K562 (cell line): ENCODE data around the gene ZP1. TPM values are rescaled to one million over a fixed set of nuclear protein-coding genes. Genes with fewer than 3 reads are reported as not detected.
A peak's percentile ranks its signal among the peaks of the same experiment; 100 is the strongest.

Experiments
- ATAC-seq: fragments of 200-7000 bp; cut with Tn5 transposase; 3 replicates; pipeline ENCODE4 v1.9.1; 2020; ENCODE audit warnings: moderate library complexity
- BruUV-seq: library from RNA; stranded (reverse); fragments of 400-500 nt; replicated peaks from 2 replicates; lab custom pipeline; 2021; lab: Mats Ljungman, UMichigan
- CTCF ChIA-PET: fragments of 300-600 bp; formaldehyde crosslinking; extraction: SDS; loops from one replicate; lab custom pipeline; 2021; ENCODE audit warnings: low intra/inter-chr PET ratio; lab: Yijun Ruan, JAX
- POLR2A ChIA-PET: fragments of 300-600, 350-650 bp; sonication (Branson Sonifier 250); formaldehyde crosslinking; extraction: SDS; loops from one replicate; lab custom pipeline; 2021; ENCODE audit warnings: antibody characterized with exemption, inconsistent platforms; lab: Yijun Ruan, JAX
- DNase-seq, 4 experiments: peaks; one replicate each; pipeline versions ENCODE4 v3.0.0 to v3.0.0-alpha.2; 2011 to 2018; ENCODE audit warnings: low spot score in 3 of 4, mixed read lengths in 3 of 4; ENCODE audit errors: extremely low read depth in 1 of 4
- FAIRE-seq: peaks from 2 replicates; lab custom pipeline; 2011; peaks lifted over from hg19 to GRCh38; lab: Jason Lieb, UNC
- H2AFZ ChIP-seq: 2 replicates; pipeline ENCODE4 v1.6.0; 2011; ENCODE audit warnings: low read depth, low read length, control low read depth, inconsistent platforms
- H3K27ac ChIP-seq: fragments of 200-600 bp; 3 replicates; pipeline ENCODE4 v1.8.0; 2011; ENCODE audit warnings: low read depth, mild to moderate bottlenecking, control low read depth, inconsistent platforms, low read length, moderate library complexity, mixed read lengths; ENCODE audit errors: extremely low read depth
- H3K27me3 ChIP-seq, 2 experiments: fragments of 300-600 bp in 1 of 2; 2 replicates in 1 of 2; 3 replicates in 1 of 2; pipeline versions ENCODE4 v1.6.0 to v1.8.0; 2011; ENCODE audit warnings: inconsistent platforms in 2 of 2, low read length in 2 of 2, mild to moderate bottlenecking in 1 of 2, mixed read lengths in 1 of 2, moderate library complexity in 1 of 2; ENCODE audit not compliant: control insufficient read depth in 2 of 2, insufficient read depth in 2 of 2
- H3K36me3 ChIP-seq: fragments of 300-600 bp; 3 replicates; pipeline ENCODE4 v1.8.0; 2011; ENCODE audit warnings: mild to moderate bottlenecking, low read length, inconsistent platforms; ENCODE audit not compliant: control insufficient read depth, insufficient read depth
- H3K4me1 ChIP-seq, 2 experiments: fragments of 200-600 bp in 1 of 2; replicated peaks in 1 of 2; 2 replicates in 1 of 2; 3 replicates in 1 of 2; pipeline versions ENCODE4 v1.5.1 to v1.8.0; 2011; ENCODE audit warnings: inconsistent platforms in 2 of 2, low read length in 2 of 2, mild to moderate bottlenecking in 1 of 2, mixed read lengths in 1 of 2, moderate library complexity in 1 of 2; ENCODE audit not compliant: control insufficient read depth in 2 of 2, insufficient read depth in 2 of 2
- H3K4me2 ChIP-seq: 2 replicates; pipeline ENCODE4 v1.6.1; 2011; ENCODE audit warnings: low read length, control low read depth, inconsistent platforms, mixed read lengths; ENCODE audit not compliant: insufficient read depth
- H3K4me3 ChIP-seq: fragments of 200-600 bp; sonication (generic), shearing (Covaris generic); 2 replicates; pipeline ENCODE4 v1.5.1; 2016; ENCODE audit warnings: control low read depth, inconsistent platforms
- H3K79me2 ChIP-seq: fragments of 200-600 bp; 3 replicates; pipeline ENCODE4 v1.8.0; 2011; ENCODE audit warnings: low read length, inconsistent platforms; ENCODE audit not compliant: control insufficient read depth, insufficient read depth
- H3K9ac ChIP-seq, 2 experiments: 2 replicates each; pipeline versions ENCODE4 v1.6.0 to v1.6.1; 2011; ENCODE audit warnings: low read depth in 2 of 2, low read length in 2 of 2, control low read depth in 1 of 2, inconsistent platforms in 1 of 2, mild to moderate bottlenecking in 1 of 2, mixed read lengths in 1 of 2; ENCODE audit not compliant: insufficient read depth in 1 of 2
- H3K9me1 ChIP-seq: one replicate; pipeline ENCODE4 v1.6.0; 2011; ENCODE audit warnings: inconsistent platforms, mild to moderate bottlenecking, low read length, moderate library complexity; ENCODE audit not compliant: control insufficient read depth, insufficient read depth
- H3K9me3 ChIP-seq: replicated peaks from 2 replicates; pipeline ENCODE4 v1.5.1; 2011; ENCODE audit warnings: low read depth, low read length, inconsistent platforms; ENCODE audit not compliant: control insufficient read depth, insufficient read depth
- H4K20me1 ChIP-seq: replicated peaks from 2 replicates; pipeline ENCODE4 v1.6.1; 2011; ENCODE audit warnings: low read length, inconsistent platforms, mixed read lengths; ENCODE audit not compliant: control insufficient read depth, insufficient read depth
- ADNP ChIP-seq: fragments of 200-800 bp; sonication (Bioruptor generic); IDR thresholded peaks from 2 replicates; pipeline ENCODE4 v1.6.1; 2016; ENCODE audit warnings: missing genetic modification characterization, missing compliant biosample characterization
- ASH1L ChIP-seq: fragments of 450-650 bp; IDR thresholded peaks from 2 replicates; pipeline ENCODE4 v1.6.1; 2018; ENCODE audit warnings: borderline replicate concordance, mild to moderate bottlenecking, low read depth; ENCODE audit not compliant: partially characterized antibody
- COPS2 ChIP-seq: fragments of 450-650 bp; conservative IDR thresholded peaks from 2 replicates; pipeline ENCODE4 v1.6.1; 2016; ENCODE audit warnings: mild to moderate bottlenecking, moderate library complexity
- FOXP1 ChIP-seq: sonication (generic); formaldehyde crosslinking; IDR thresholded peaks from 2 replicates; pipeline ENCODE4 v1.8.0; 2022; ENCODE audit warnings: mild to moderate bottlenecking, missing genetic modification reagents
- POLR2AphosphoS5 ChIP-seq: IDR thresholded peaks from 2 replicates; pipeline ENCODE4 v1.6.1; 2011; ENCODE audit warnings: mild to moderate bottlenecking, low read depth, low read length, moderate library complexity; ENCODE audit not compliant: control insufficient read depth, insufficient read depth
- RCOR1 ChIP-seq, 2 experiments: IDR thresholded peaks; 2 replicates each; pipeline ENCODE4 v1.6.1; 2012; ENCODE audit warnings: low read depth in 2 of 2, low read length in 2 of 2, borderline replicate concordance in 1 of 2, improper control_type of control experiment in 1 of 2
- SP2 ChIP-seq: IDR thresholded peaks from 2 replicates; pipeline ENCODE4 v1.6.1; 2011; ENCODE audit warnings: mild to moderate bottlenecking, low read depth, low read length, moderate library complexity; ENCODE audit not compliant: poor library complexity, severe bottlenecking; ENCODE audit errors: extremely low read depth
- STAG1 ChIP-seq: sonication (generic); formaldehyde crosslinking; IDR thresholded peaks from 2 replicates; pipeline ENCODE4 v1.5.0; 2020; ENCODE audit warnings: missing genetic modification reagents, borderline replicate concordance
- TCF3 ChIP-seq: sonication (generic); formaldehyde crosslinking; IDR thresholded peaks from 2 replicates; pipeline ENCODE4 v1.4.0; 2020; ENCODE audit warnings: mild to moderate bottlenecking, missing genetic modification reagents
- ZNF197 ChIP-seq: fragments of 200-800 bp; sonication (Bioruptor generic); IDR thresholded peaks from 2 replicates; pipeline ENCODE4 v1.6.1; 2016; ENCODE audit warnings: low read depth, missing genetic modification characterization, missing compliant biosample characterization
- ZNF79 ChIP-seq: fragments of 250-450 bp; sonication (Bioruptor Pico); IDR thresholded peaks from 2 replicates; pipeline ENCODE4 v1.4.0; 2020; ENCODE audit warnings: low read depth, mild to moderate bottlenecking, moderate library complexity
- WGBS: fragments of 100-300 bp; shearing (Covaris generic); methylation state at CpG from one replicate; pipeline ENCODE4 v1.1.6; 2016; ENCODE audit warnings: low coverage, mixed read lengths; ENCODE audit not compliant: insufficient coverage; ENCODE audit errors: missing lambda C conversion rate; 5-methylcytosine and 5-hydroxymethylcytosine counted together
- in situ Hi-C: fragments of 300-500 bp; cut with MboI; formaldehyde crosslinking; loops from 4 replicates; pipeline ENCODE4 v1.15.0; 2018; ENCODE audit warnings: inconsistent platforms, mixed read lengths
- intact Hi-C: fragments of 100-400 bp; cut with micrococcal nuclease; formaldehyde crosslinking; loops from 2 replicates; pipeline ENCODE4 v1.14.2; 2022
- polyA plus RNA-seq, 8 experiments: library from polyadenylated mRNA; depleted of rRNA in 4 of 8; stranded (reverse) in 5 of 8; unstranded in 3 of 8; fragments of >200 nt; fragmentation: Nextera tagmentation in 2 of 8; fragmentation: Illumina TruSeq in 1 of 8; extraction: Ambion mirVana in 2 of 8; extraction: Trizol in 1 of 8; gene quantifications; 2 replicates each; pipeline versions ENCODE4 v1.2.1 to v1.2.3, GENCODE V29; 2011 to 2014; ENCODE audit warnings: inconsistent platforms in 1 of 8, missing spikeins in 1 of 8
- total RNA-seq, 7 experiments: library from RNA; depleted of rRNA in 6 of 7; stranded (reverse); fragments of >200 nt in 6 of 7; fragmentation: Illumina TruSeq in 2 of 7; extraction: Trizol in 2 of 7; gene quantifications; 2 replicates each; pipeline versions ENCODE4 v1.2.1 to v1.2.3, GENCODE V29; 2011 to 2021; ENCODE audit warnings: low replicate concordance in 1 of 7
- TF ChIP-seq, protein P1 (sequence below), 3 experiments: IDR thresholded peaks in 2 of 3; conservative IDR thresholded peaks in 1 of 3; 2 replicates each; pipeline ENCODE4 v1.5.1; 2011 to 2012; ENCODE audit warnings: low read length in 3 of 3, mild to moderate bottlenecking in 3 of 3, control low read depth in 2 of 3, improper control_type of control experiment in 1 of 3, inconsistent platforms in 1 of 3, low read depth in 1 of 3, mixed read lengths in 1 of 3, moderate library complexity in 1 of 3; ENCODE audit not compliant: insufficient read depth in 2 of 3
- TF ChIP-seq, protein P2 (sequence below): sonication (generic); formaldehyde crosslinking; IDR thresholded peaks from 2 replicates; pipeline ENCODE4 v1.8.0; 2022; ENCODE audit warnings: mild to moderate bottlenecking, missing genetic modification reagents

ZP1 gene
- total and polyA plus RNA-seq, 9 of the 15 experiments (the other 6 are each of a cell fraction or from before 2014, with no cell fraction given), result 0.11 to 0.15 TPM; not detected in 7

DNA sequence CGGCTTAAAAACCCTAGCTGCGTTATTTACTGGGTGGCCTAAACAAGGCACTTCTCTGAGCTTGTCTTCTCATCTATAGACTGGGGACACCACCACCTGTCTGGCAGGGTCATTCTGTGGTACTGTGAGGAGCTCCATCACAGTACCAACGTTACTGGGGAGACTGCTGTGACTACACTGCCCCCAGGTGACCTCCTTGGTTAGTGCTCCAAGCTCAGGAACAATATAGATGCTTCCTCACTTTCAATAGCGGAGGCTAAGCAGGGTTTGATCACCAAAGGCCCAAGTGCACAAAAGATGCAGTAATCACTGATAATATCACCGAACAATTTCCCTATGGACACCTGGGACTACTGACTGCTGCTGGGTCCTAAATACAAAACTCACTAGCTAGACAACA lies 20.2 kb downstream of the ZP1 start:
- in situ Hi-C loops, result no loop called here
- no peaks in the 10 kb centered on the region for H3K9me3 ChIP-seq
- ChIA-PET POLR2A (interaction anchor here (0.8 to 1.4 kb wide), 16 partner anchors 10 to 1295 kb away, joined by 3 to 7 read pairs (median 3); partner anchors contain the start of gene PTGDR2), CTCF (interaction anchor here (0.8 to 2.5 kb wide), 4 partner anchors 34 to 111 kb away, joined by 3 to 59 read pairs (median 4); no protein-coding TSS in a partner anchor)
- whole genome bisulfite sequencing, result 40% methylated on average over 5 of the region's 5 CpGs
- H3K9ac ChIP-seq, result no peak overlapping the region
- H3K4me1 ChIP-seq, result peaks cover 7 to 30% of the 10 kb centered on the region in 2 experiments
- H2AFZ ChIP-seq, result no peak overlapping the region
- no peak overlapping the region for H3K27ac ChIP-seq
- H4K20me1 ChIP-seq, result peaks cover 22% of the 10 kb centered on the region
- no TSS peak for BruUV-seq
- peak; percentile 85 for FAIRE-seq
- H3K9me1 ChIP-seq, result no peaks in the 10 kb centered on the region
- H3K79me2 ChIP-seq, result no peaks in the 10 kb centered on the region
- no peak overlapping the region for H3K4me3 ChIP-seq
- H3K27me3 ChIP-seq, result no peaks in the 10 kb centered on the region
- ATAC-seq, result peak; percentile 89
- DNase-seq, result peak; percentile 66 to 75 (median 74)
- peaks cover 36% of the 10 kb centered on the region for H3K36me3 ChIP-seq
- H3K4me2 ChIP-seq, result no peak overlapping the region
- intact Hi-C loops, result loop anchor here (1.0 kb wide), 2 partner anchors 56 to 112 kb away; no protein-coding TSS in a partner anchor
- TF ChIP-seq COPS2, result no peak
- no peak for TF ChIP-seq ZNF79
- TF ChIP-seq TCF3 (CRISPR knock-in tag), result no peak
- no peak for TF ChIP-seq ZNF197
- TF ChIP-seq STAG1 (CRISPR knock-in tag), result peak; percentile 72
- no peak for TF ChIP-seq FOXP1 (CRISPR knock-in tag)
- no peak for TF ChIP-seq ASH1L
- no peak for TF ChIP-seq SP2
- TF ChIP-seq POLR2AphosphoS5, result no peak
- TF ChIP-seq RCOR1 (IDR thresholded peaks at IDR 0.05; ENCODE audit: borderline replicate concordance in 1 of 2, low read depth in 2 of 2, low read length in 2 of 2), result peak; percentile 43 to 67; a peak in 1 of 4 replicates
- TF ChIP-seq, protein P1, sequence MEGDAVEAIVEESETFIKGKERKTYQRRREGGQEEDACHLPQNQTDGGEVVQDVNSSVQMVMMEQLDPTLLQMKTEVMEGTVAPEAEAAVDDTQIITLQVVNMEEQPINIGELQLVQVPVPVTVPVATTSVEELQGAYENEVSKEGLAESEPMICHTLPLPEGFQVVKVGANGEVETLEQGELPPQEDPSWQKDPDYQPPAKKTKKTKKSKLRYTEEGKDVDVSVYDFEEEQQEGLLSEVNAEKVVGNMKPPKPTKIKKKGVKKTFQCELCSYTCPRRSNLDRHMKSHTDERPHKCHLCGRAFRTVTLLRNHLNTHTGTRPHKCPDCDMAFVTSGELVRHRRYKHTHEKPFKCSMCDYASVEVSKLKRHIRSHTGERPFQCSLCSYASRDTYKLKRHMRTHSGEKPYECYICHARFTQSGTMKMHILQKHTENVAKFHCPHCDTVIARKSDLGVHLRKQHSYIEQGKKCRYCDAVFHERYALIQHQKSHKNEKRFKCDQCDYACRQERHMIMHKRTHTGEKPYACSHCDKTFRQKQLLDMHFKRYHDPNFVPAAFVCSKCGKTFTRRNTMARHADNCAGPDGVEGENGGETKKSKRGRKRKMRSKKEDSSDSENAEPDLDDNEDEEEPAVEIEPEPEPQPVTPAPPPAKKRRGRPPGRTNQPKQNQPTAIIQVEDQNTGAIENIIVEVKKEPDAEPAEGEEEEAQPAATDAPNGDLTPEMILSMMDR (IDR thresholded peaks at IDR 0.05 in 2 of 3, conservative IDR thresholded peaks at IDR 0.05 in 1 of 3; ENCODE audit: insufficient read depth in 2 of 3, low read depth in 1 of 3, low read length in 3 of 3), result peak; percentile 85 to 96 (median 91)
- TF ChIP-seq, protein P2, sequence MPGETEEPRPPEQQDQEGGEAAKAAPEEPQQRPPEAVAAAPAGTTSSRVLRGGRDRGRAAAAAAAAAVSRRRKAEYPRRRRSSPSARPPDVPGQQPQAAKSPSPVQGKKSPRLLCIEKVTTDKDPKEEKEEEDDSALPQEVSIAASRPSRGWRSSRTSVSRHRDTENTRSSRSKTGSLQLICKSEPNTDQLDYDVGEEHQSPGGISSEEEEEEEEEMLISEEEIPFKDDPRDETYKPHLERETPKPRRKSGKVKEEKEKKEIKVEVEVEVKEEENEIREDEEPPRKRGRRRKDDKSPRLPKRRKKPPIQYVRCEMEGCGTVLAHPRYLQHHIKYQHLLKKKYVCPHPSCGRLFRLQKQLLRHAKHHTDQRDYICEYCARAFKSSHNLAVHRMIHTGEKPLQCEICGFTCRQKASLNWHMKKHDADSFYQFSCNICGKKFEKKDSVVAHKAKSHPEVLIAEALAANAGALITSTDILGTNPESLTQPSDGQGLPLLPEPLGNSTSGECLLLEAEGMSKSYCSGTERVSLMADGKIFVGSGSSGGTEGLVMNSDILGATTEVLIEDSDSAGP (CRISPR knock-in tag), result no peak
- no peak for TF ChIP-seq ADNP
